T-helper 22 cell (primary cell): ENCODE measurements around the gene STUB1.

Experiments
- DNase-seq: peaks from one replicate; pipeline ENCODE4 v3.0.0-alpha.2; 2020; ENCODE audit warnings: low read depth

STUB1 gene

GRCh38 chr16:667113-667779 is 13.0 kb upstream of the STUB1 start:
- DNase-seq = no peak

- peak; percentile 81 for DNase-seq
Observed at GRCh38 chr16:667780-668518, 12.3 kb upstream of the STUB1 start, which contains the start of gene RHOT2. Gene RHOT2 (plus strand): TSS chr16:668132. CDS start chr16:668200, 68 bp downstream.

- no peak for DNase-seq
Observed at GRCh38 chr16:668519-669171, 11.6 kb upstream of the STUB1 start.

- no peak for DNase-seq
Observed at GRCh38 chr16:669666-670065, 10.5 kb upstream of the STUB1 start.

GRCh38 chr16:670485-671352 is 9.5 kb upstream of the STUB1 start:
- DNase-seq = no peak

- DNase-seq = no peak
Observed at GRCh38 chr16:671353-672131, 8.7 kb upstream of the STUB1 start.

- no peak for DNase-seq
Observed at GRCh38 chr16:672371-672770, 7.8 kb upstream of the STUB1 start.

GRCh38 chr16:672851-673250 is 7.4 kb upstream of the STUB1 start:
- DNase-seq = no peak

GRCh38 chr16:673399-673991 is 6.7 kb upstream of the STUB1 start:
- no peak for DNase-seq

GRCh38 chr16:674214-674881 is 5.9 kb upstream of the STUB1 start:
- no peak for DNase-seq

GRCh38 chr16:674968-675883 is 5.0 kb upstream of the STUB1 start, which contains the start of gene RHBDL1:
Gene RHBDL1 (plus strand): TSS chr16:675671. CDS start chr16:675791, 120 bp downstream.
- DNase-seq = no peak

GRCh38 chr16:675884-676564 is 4.2 kb upstream of the STUB1 start:
- DNase-seq = no peak

- no peak for DNase-seq
Observed at GRCh38 chr16:676565-676902, 3.7 kb upstream of the STUB1 start.

- no peak for DNase-seq
Observed at GRCh38 chr16:676913-677312, 3.3 kb upstream of the STUB1 start.

- DNase-seq = no peak
Observed at GRCh38 chr16:677316-678190, 2.7 kb upstream of the STUB1 start.

GRCh38 chr16:678209-678857 is 1.9 kb upstream of the STUB1 start:
- DNase-seq = no peak
